GM18511 (cell line): ENCODE measurements around the gene BANK1.

Experiments
- ATAC-seq: cut with Tn5 transposase; IDR thresholded peaks from one replicate; pipeline ENCODE4 v1.9.1; 2021; ENCODE audit warnings: mild to moderate bottlenecking, moderate library complexity; ENCODE audit not compliant: unreplicated experiment

BANK1 gene

GRCh38 chr4:101813604-101814003 lies 23.1 kb downstream of the BANK1 start:
- ATAC-seq, result peak; percentile 68

- no peak for ATAC-seq
Observed at GRCh38 chr4:101818362-101818761, 27.8 kb downstream of the BANK1 start.

- ATAC-seq, result no peak
Observed at GRCh38 chr4:101823864-101824263, 33.3 kb downstream of the BANK1 start.

- ATAC-seq, result no peak
Observed at GRCh38 chr4:101824500-101824899, 34.0 kb downstream of the BANK1 start.

GRCh38 chr4:101825953-101826352 lies 35.4 kb downstream of the BANK1 start:
- ATAC-seq, result no peak

- no peak for ATAC-seq
Observed at GRCh38 chr4:101831816-101832215, 41.3 kb downstream of the BANK1 start.

GRCh38 chr4:101833480-101833879 lies 43.0 kb downstream of the BANK1 start:
- no peak for ATAC-seq

- no peak for ATAC-seq
Observed at GRCh38 chr4:101835121-101835904, 44.8 kb downstream of the BANK1 start.

- no peak for ATAC-seq
Observed at GRCh38 chr4:101843054-101843453, 52.5 kb downstream of the BANK1 start.

GRCh38 chr4:101846550-101846949 lies 56.0 kb downstream of the BANK1 start:
- peak; percentile 37 for ATAC-seq

- no peak for ATAC-seq
Observed at GRCh38 chr4:101850698-101851097, 60.2 kb downstream of the BANK1 start.

GRCh38 chr4:101851672-101852071 lies 61.1 kb downstream of the BANK1 start:
- ATAC-seq, result peak; percentile 63

GRCh38 chr4:101853028-101853427 lies 62.5 kb downstream of the BANK1 start:
- ATAC-seq, result peak; percentile 71

- no peak for ATAC-seq
Observed at GRCh38 chr4:101853691-101854090, 63.2 kb downstream of the BANK1 start.

GRCh38 chr4:101855239-101855638 lies 64.7 kb downstream of the BANK1 start:
- ATAC-seq, result no peak

GRCh38 chr4:101856149-101856548 lies 65.6 kb downstream of the BANK1 start:
- no peak for ATAC-seq

GRCh38 chr4:101857176-101857575 lies 66.6 kb downstream of the BANK1 start:
- ATAC-seq, result no peak

- ATAC-seq, result no peak
Observed at GRCh38 chr4:101858641-101859040, 68.1 kb downstream of the BANK1 start.

- peak; percentile 68 for ATAC-seq
Observed at GRCh38 chr4:101862595-101862994, 72.1 kb downstream of the BANK1 start.

- no peak for ATAC-seq
Observed at GRCh38 chr4:101864660-101865059, 74.1 kb downstream of the BANK1 start.

- ATAC-seq, result no peak
Observed at GRCh38 chr4:101865501-101866062, 75.1 kb downstream of the BANK1 start.

GRCh38 chr4:101870874-101871273 lies 80.3 kb downstream of the BANK1 start:
- ATAC-seq, result no peak
